HG03139 (cell line): Measurements from ENCODE around the gene NF1.

Experiments used
- ATAC-seq: cut with Tn5 transposase; IDR thresholded peaks from one replicate; pipeline ENCODE4 v1.9.1; 2021; ENCODE audit not compliant: unreplicated experiment

The NF1 gene

DNA sequence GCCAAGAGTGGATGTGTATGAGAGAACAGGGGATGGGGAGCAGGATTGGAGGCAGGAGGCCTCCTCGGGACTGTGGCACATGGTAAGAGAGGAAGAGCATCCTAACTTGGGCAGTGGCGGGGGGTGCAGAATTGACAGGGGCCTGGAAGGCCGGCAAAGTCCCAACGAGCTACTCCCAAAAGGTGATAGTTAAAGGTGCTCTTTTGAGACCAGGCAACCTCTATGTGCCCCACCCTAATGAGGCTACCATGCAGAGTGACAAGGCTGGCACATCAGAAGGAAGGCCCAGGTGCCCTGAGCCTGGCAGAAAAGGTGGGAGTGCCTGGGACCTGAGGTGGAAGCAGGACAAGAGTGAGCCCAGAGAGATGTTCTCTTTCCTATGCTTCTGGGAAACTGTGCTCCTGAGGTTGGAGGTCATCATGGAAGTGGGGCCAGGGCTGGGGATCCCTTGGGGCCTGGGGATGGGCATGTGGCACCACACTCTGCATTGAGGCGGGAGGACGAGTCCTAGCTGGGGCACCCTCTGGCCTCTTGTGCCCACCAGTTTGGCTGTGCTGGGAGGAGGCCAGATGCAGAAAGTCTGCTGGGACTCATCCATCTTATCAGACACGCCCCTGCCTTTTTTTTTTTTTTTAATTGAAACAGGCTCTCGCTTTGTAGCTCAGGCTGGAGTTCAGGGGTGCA lies 302.6 kb downstream of the NF1 start:
- ATAC-seq = no peak

DNA sequence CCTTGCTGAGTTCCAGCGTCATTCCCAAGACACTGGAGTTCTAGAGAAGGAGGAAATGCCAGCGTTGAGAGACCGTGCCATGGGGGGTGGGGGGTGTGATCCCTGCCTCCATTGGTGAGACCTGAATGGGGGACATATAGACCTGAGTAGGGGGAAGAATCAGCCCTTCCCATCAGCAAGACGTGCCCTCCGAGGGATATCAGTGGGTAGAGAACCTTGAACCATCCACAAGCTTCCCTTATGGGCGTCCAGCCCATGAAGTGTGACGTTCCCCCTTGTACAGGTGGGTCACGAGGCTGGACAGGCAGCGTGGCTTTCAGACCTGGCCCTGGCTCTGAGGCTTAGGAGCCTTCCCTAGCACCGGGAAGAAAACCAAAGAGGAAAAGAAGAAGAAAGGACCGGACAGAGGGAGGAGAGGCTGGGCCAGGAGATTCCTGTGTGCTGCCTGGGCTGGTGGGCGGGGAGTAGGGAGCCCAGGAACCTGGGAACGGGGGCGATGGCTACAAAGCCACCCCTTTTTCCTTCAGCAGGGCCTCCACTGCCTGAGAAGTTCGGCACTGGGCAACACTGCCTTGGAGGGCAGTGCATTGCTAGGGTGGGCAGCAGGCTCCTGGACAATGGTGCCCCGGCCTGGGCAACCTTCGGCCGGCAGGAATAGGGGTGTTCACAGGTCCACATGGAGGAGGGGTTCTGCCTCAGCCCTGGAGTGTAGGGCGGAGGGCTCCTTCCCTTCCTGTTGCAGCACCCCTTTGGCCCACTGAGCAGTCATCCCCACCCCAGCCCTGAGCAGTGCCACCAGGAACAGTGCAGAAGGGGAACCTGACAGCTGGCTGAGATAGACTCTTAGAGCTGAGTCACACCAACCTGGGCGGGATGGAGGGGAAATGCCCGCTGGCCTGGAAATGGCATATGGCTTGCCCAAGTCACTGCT lies 303.9 kb downstream of the NF1 start:
- ATAC-seq = no peak

DNA sequence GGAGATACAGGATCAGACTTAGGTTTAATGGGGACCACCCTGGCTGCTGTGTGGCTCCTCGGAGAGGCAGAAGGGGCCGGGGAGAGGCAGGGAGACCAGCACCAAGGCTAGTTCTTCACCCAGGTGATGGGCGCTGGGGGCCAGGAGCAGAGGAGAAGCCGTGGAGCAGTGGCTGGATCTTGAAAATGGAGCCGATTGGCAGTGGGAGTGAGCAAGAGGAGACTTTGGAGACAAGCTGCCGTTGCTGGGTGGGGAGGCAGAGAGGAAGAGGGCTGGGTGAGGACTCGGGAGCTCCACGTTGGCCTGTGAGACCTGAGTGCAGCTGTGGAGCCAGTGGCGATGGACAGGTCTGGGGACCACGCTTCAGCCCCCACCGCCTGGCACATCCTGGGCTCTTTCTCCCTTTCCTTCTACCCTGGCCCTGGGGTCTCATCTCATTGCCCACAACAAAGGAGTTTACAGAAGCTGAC lies 305.7 kb downstream of the NF1 start:
- no peak for ATAC-seq

GRCh38 chr17:31401456-31402254 lies 306.9 kb downstream of the NF1 start:
- ATAC-seq = no peak

DNA sequence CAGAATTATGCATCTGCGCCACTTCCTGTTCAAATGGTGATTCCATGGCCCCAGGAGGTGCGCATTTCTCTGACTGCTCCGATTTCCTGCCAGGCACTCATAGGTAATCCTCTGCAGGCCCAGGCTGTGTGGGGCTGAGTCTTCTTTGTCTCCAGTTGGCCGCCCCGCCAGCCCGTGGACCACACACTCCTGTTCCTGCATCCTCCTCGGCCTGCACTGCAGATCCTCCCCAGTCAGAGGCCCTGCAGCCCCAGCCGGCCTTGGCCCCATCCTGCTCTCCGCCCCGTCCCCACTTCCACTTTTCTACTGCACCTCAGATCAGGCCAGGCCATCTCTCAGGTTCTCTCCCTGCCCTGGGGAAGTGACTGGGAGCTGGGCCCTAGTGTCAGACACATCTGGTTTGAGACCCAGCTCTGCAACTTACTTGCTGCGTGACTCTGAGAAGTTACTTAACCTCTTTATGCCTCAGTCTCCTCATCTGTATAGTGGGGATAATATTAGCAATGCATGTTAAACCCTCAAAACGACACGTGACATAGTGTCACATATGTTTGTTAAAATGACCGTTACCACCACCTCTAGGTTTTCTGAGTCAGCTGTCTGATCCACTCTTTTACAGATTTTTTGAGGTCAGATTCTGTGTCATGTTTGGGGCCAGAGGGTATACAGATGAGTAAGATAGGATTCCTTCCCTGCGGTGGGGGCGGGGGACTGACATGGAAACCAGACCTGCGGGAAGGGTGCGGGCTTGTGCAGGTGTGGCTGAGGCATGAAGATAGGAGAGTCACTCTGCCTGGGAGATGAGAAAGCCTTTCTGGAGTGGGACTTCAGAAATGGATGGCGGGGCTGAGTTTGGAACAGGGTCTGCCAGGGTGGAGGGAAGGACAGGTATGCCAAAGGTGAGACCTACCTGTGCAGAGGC lies 309.5 kb downstream of the NF1 start:
- no peak for ATAC-seq

- no peak for ATAC-seq
These were observed 311.2 kb downstream of the NF1 start for GRCh38 chr17:31405890-31406371.

DNA sequence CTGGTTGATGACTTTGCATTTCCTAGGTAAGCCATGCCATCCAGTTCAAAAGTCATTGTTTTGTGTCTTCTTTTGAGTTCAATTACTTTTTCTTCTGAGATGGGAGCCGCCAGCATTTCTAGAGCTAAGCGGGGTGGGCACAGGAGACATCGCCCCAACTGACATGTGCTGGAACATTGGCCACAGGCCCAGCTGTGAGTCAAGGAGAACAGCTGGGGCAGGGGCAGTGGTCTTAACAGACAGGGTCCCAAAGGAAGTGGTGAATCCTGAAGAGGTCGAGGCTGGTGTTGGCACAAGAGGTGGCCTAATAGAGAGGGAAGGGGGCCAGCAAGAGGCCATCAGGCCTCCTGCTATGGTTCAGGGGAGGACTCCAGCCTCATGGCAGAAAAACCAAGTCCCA lies 313.8 kb downstream of the NF1 start:
- ATAC-seq = no peak

DNA sequence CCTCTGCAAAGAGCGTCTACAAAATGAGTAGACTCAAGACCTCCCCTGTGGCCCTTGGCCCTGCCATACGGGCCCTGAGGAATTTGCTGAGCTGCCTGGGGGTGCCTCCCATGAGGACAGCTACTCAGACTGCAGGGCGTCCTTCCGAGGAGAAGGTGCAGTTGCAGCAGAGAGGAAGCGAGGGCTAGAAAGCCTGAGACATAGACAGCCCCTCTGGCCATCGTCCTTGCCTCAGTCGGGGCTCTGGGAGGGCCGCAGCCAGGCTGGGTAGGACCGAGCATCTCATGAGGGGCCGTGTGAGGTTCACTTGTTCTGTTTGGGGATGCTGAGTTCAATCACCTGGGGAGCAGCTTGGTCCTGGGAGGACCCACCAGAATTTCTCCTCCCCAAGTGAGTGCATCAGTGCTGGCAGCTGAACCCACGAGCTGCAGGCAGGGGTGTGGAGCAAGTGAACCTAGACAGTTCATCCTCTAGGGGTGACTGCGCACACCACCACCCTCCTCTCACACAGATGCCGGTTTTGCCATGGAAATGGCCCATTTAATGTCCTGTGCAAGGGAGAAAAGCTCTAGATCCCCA lies 317.0 kb downstream of the NF1 start:
- no peak for ATAC-seq

DNA sequence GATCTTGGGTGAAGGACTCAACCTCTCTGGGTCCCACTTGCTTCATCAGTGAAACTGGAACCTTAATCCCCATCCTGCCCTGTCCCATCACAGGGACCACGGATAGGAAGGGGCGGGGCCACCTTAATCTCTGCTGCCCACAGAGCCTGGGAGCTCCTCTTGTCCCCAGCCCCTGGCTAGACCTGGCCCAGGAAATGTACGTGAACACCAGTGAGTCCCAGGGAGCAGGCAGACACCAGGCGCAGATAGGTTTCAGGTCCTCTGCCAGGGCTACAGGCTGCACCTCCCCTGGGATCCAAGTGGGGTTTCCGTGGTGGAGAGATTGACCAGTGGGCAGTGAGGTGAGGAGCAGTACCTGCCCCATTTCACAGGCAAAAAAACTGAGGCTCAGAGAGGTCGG lies 317.7 kb downstream of the NF1 start:
- no peak for ATAC-seq

- no peak for ATAC-seq
These were observed 318.5 kb downstream of the NF1 start for GRCh38 chr17:31413081-31413799.

DNA sequence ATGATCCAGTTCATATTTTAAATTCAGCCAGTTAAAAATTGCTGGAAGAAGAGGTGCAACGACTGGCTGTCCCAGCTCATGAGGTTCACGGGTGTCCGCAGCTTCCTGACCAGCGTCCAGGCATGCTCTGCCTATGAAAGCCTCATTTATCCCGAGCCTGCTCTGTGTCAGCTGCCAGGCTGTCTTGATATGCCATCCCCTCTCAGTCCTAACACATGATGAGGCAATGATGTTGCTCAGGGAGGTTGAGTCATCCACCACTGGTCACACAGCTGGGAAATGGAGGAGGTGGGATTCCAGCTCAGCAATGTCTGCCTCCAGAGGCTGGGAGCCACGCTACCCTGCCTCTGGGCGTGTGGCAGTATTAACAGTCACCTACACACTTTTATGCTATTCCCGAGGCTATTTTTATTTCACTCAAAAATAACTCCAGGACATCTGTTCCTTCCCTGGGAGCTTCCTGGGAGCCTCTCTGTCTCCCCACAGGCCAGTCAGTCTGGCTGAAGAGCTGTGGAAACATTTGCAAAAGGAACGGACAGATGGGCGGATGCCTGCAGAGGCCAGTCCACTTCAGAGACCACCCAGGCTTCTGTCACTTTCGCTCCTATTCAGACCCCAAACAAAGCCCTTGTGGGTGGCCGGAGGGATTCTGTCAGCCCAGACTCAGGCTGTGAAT lies 319.2 kb downstream of the NF1 start:
- no peak for ATAC-seq

- no peak for ATAC-seq
These were observed 319.8 kb downstream of the NF1 start for GRCh38 chr17:31414550-31414918.

DNA sequence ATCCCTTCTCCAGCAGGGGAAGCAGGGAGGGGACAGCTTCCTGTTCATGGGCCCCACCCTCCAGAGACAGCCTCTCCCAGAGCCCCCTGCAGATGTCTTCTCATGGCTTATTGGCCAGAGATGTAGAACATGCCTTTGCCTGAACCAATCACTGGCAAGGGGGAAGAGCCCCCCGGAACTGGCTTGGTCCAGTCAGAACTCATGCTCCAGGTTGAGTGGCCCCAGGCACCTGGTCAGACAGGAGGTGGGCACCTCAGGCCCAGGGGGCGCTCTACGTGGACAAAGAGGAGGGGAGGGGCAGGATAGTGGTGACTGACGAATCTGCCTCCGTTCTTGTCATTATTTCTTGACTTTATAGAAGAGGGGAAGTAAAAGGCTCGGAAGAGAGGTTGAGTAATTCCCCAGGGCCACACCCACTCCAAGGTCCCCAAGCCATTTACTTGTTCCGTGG lies 320.3 kb downstream of the NF1 start:
- no peak for ATAC-seq

GRCh38 chr17:31415640-31416502 lies 321.1 kb downstream of the NF1 start:
- no peak for ATAC-seq

DNA sequence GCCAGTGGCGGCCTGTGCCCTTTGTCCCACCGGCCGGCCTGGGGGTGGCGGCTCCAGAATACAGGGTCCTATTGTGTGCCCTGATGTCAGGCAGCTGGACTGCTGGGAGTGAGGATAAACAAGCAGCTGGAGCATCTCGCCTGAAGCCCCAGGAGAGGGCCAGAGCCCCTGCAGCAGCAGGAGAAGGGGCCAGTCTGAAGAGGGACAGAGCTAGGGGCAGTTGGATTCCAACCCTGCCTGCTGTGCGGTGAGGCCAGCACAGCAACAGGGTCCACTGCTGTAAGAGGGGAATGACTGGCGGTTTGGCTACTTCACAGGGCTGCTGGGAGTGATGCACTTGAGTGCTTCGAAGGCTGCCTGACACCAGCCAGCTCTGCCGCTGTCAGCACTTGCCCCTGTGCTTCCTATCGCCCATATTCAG lies 321.7 kb downstream of the NF1 start:
- no peak for ATAC-seq

GRCh38 chr17:31417051-31417792 lies 322.4 kb downstream of the NF1 start:
- no peak for ATAC-seq

DNA sequence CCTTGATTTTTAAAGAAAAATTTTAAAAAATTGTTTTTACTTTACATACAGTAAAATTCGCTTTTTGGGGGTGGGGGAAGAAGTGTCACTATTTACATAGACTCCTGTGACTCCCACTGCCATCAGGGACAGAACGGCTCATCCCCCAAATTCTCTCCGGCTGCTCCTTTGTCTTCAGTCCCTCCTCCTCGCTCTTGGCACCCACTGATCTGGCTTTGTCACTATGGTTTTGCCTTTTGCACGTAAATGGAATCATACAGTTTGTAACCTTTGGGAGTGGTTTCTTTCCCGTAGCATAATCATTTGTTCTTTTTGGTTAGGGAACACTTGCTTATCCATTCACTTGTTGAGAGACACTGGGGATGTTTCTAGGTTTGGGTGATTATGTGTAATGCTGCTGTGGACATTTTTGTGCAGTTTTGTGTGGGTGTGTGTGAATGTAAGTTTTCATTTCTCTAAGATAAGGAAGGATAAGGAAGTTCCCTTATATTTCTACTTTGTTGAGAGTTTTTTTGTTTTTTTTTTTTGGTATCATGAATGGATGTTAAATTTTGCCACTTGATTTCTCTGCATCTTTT lies 324.1 kb downstream of the NF1 start:
- no peak for ATAC-seq
